Transverse colon (tissue), 4 donors: ENCODE data around the gene FIS1.

Source experiments
- CTCF ChIP-seq, 5 experiments: fragments of 200-600 bp in 3 of 5; fragments of 450-650 bp in 2 of 5; sonication (generic) in 3 of 5; IDR thresholded peaks; 1 replicate in 2 of 5; 2 replicates in 3 of 5; pipeline ENCODE4 v1.5.1; 2016 to 2017; ENCODE audit warnings: antibody characterized with exemption in 5 of 5, inconsistent platforms in 3 of 5, mild to moderate bottlenecking in 2 of 5, moderate library complexity in 1 of 5
- EP300 ChIP-seq: sonication (generic); formaldehyde crosslinking; IDR thresholded peaks from one replicate; pipeline ENCODE4 v1.6.1; 2017; ENCODE audit warnings: antibody characterized with exemption, low read depth
- POLR2A ChIP-seq: fragments of 450-650 bp; IDR thresholded peaks from one replicate; pipeline ENCODE4 v1.6.1; 2016; ENCODE audit warnings: antibody characterized with exemption, mild to moderate bottlenecking, moderate library complexity
- POLR2AphosphoS5 ChIP-seq, 3 donors: sonication (generic); formaldehyde crosslinking; IDR thresholded peaks; one replicate each; pipeline ENCODE4 v1.6.1; 2016; ENCODE audit warnings: antibody characterized with exemption in 3 of 3

- no peak for TF ChIP-seq CTCF (IDR thresholded peaks at IDR 0.05)
- no peak for TF ChIP-seq POLR2A
- TF ChIP-seq EP300 = no peak
- no peak for TF ChIP-seq POLR2AphosphoS5 (IDR thresholded peaks at IDR 0.05)
Measured at GRCh38 chr7:101277155-101277554, 32.3 kb upstream of the FIS1 start.
